Astrocyte of the cerebellum (primary cell): ENCODE measurements around the gene SAMD8.

Source experiments
- DNase-seq: peaks from one replicate; pipeline ENCODE4 v3.0.0-alpha.2; 2011; ENCODE audit warnings: low read depth
- H3K4me3 ChIP-seq: 2 replicates; pipeline ENCODE4 v1.5.1; 2011; ENCODE audit warnings: mild to moderate bottlenecking, low read depth, low read length, moderate library complexity
- CTCF ChIP-seq: IDR thresholded peaks from 2 replicates; pipeline ENCODE4 v1.5.1; 2012; ENCODE audit warnings: low read length, low read depth, moderate library complexity, mild to moderate bottlenecking; ENCODE audit errors: missing control alignments
- in situ Hi-C: cut with HindIII; loops from 2 replicates; pipeline ENCODE4 v1.10.0; 2017; ENCODE audit warnings: low sequenced_read_pairs

SAMD8 gene

GRCh38 chr10:75137533-75138438 lies 26.3 kb downstream of the SAMD8 start:
- DNase-seq, result peak; percentile 27
- no peak for TF ChIP-seq CTCF
- in situ Hi-C loops, result no loop called here
- no peak overlapping the region for H3K4me3 ChIP-seq

GRCh38 chr10:75140246-75140645 lies 28.8 kb downstream of the SAMD8 start:
- TF ChIP-seq CTCF, result no peak
- DNase-seq, result no peak
- H3K4me3 ChIP-seq, result no peak overlapping the region
- in situ Hi-C loops, result no loop called here

GRCh38 chr10:75143353-75143752 lies 31.9 kb downstream of the SAMD8 start:
- in situ Hi-C loops, result no loop called here

GRCh38 chr10:75145590-75145989 lies 34.1 kb downstream of the SAMD8 start:
- in situ Hi-C loops, result no loop called here

More at GRCh38 chr10:75143353-75143752, 31.9 kb downstream of the SAMD8 start:
- no peak overlapping the region for H3K4me3 ChIP-seq
- DNase-seq, result no peak
- no peak for TF ChIP-seq CTCF

GRCh38 chr10:75146780-75147179 lies 35.3 kb downstream of the SAMD8 start:
- TF ChIP-seq CTCF, result no peak
- in situ Hi-C loops, result no loop called here
- no peak overlapping the region for H3K4me3 ChIP-seq

More at GRCh38 chr10:75145590-75145989, 34.1 kb downstream of the SAMD8 start:
- no peak overlapping the region for H3K4me3 ChIP-seq
- no peak for DNase-seq
- no peak for TF ChIP-seq CTCF

DNA sequence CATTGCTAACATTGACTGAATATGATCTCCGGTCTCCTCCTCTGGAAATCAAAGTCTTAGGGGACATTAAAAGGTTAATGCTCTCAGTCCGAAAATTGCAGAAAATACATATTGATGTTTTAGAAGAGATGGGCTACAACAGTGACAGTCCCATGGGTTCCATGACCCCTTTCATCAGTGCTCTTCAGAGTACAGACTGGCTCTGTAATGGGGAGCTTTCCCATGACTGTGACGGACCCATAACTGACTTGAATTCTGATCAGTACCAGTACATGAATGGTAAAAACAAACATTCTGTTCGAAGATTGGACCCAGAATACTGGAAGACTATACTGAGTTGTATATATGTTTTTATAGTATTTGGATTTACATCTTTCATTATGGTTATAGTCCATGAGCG lies 39.2 kb downstream of the SAMD8 start:
- no peak overlapping the region for H3K4me3 ChIP-seq
- in situ Hi-C loops, result no loop called here
- DNase-seq, result no peak
- no peak for TF ChIP-seq CTCF

More at GRCh38 chr10:75146780-75147179, 35.3 kb downstream of the SAMD8 start:
- no peak for DNase-seq
